ENCODE data around the gene BPIFB4.

DNA sequence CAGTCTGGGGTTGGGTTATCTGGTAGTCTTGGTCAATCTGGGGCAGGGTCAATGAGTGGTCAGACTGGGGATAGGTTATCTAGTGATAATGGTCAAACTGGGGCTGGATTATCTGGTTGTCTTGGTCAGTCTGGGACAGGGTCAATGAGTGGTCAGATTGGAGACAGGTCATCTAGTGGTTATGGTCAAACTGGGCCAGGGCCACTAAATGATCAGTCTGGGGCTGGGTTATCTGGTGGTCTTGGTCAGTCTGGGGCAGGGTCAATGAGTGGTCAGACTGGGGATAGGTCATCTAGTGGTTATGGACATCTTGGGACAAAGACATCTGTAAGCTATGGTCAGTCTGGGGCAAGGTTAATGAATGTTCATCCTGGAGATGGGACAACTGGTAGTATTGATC is 60.0 kb downstream of the BPIFB4 start:
- no peak for TF ChIP-seq POLR2A (IDR thresholded peaks at IDR 0.05)
- TF ChIP-seq, protein P1, sequence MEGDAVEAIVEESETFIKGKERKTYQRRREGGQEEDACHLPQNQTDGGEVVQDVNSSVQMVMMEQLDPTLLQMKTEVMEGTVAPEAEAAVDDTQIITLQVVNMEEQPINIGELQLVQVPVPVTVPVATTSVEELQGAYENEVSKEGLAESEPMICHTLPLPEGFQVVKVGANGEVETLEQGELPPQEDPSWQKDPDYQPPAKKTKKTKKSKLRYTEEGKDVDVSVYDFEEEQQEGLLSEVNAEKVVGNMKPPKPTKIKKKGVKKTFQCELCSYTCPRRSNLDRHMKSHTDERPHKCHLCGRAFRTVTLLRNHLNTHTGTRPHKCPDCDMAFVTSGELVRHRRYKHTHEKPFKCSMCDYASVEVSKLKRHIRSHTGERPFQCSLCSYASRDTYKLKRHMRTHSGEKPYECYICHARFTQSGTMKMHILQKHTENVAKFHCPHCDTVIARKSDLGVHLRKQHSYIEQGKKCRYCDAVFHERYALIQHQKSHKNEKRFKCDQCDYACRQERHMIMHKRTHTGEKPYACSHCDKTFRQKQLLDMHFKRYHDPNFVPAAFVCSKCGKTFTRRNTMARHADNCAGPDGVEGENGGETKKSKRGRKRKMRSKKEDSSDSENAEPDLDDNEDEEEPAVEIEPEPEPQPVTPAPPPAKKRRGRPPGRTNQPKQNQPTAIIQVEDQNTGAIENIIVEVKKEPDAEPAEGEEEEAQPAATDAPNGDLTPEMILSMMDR (IDR thresholded peaks at IDR 0.05) = no peak
